HG03196 (cell line): ENCODE data around the gene C2CD3.

Experiments used
- ATAC-seq: cut with Tn5 transposase; IDR thresholded peaks from one replicate; pipeline ENCODE4 v1.9.1; 2021; ENCODE audit not compliant: unreplicated experiment

The C2CD3 gene

GRCh38 chr11:73965764-73966121 lies 205.1 kb downstream of the C2CD3 start:
- ATAC-seq: no peak

- ATAC-seq: no peak
Observed at GRCh38 chr11:73965076-73965763, 205.6 kb downstream of the C2CD3 start.

GRCh38 chr11:73963861-73964260 lies 206.9 kb downstream of the C2CD3 start:
- no peak for ATAC-seq
